HL-60 (cell line): ENCODE data around the gene FNDC3B.

Source experiments
- DNase-seq, 2 experiments: peaks; one replicate each; pipeline ENCODE4 v3.0.0-alpha.2; 2010 to 2020; ENCODE audit warnings: low read depth in 1 of 2, low spot score in 1 of 2
- H3K27ac ChIP-seq: fragments of 250-450 bp; sonication (Bioruptor Pico); replicated peaks from 2 replicates; pipeline ENCODE4 v1.5.1; 2020; ENCODE audit warnings: mild to moderate bottlenecking, moderate library complexity
- H3K27me3 ChIP-seq: fragments of 250-450 bp; sonication (Bioruptor Pico); 2 replicates; pipeline ENCODE4 v1.5.1; 2021; ENCODE audit warnings: mild to moderate bottlenecking, moderate library complexity; ENCODE audit not compliant: insufficient read depth, poor library complexity, severe bottlenecking
- H3K4me3 ChIP-seq: replicated peaks from 2 replicates; pipeline ENCODE4 v1.5.1; 2011; ENCODE audit warnings: mild to moderate bottlenecking, control low read depth, low read length; ENCODE audit not compliant: insufficient read depth
- CTCF ChIP-seq: IDR thresholded peaks from one replicate; pipeline ENCODE4 v1.5.1; 2011; ENCODE audit warnings: low read length, control low read depth, inconsistent platforms; ENCODE audit not compliant: insufficient read depth
- GABPA ChIP-seq: IDR thresholded peaks from 2 replicates; pipeline ENCODE4 v1.6.1; 2012; ENCODE audit warnings: low read depth
- POLR2AphosphoS5 ChIP-seq: IDR thresholded peaks from 2 replicates; pipeline ENCODE4 v1.6.1; 2012; ENCODE audit warnings: low read depth
- REST ChIP-seq: IDR thresholded peaks from 2 replicates; pipeline ENCODE4 v1.6.1; 2012; ENCODE audit warnings: low read depth; ENCODE audit not compliant: insufficient replicate concordance
- SPI1 ChIP-seq: IDR thresholded peaks from 2 replicates; pipeline ENCODE4 v1.6.1; 2012; ENCODE audit warnings: low read depth, mild to moderate bottlenecking, borderline replicate concordance

Gene FNDC3B

GRCh38 chr3:172174513-172175253 lies 135.3 kb downstream of the FNDC3B start:
- DNase-seq = no peak
- H3K27me3 ChIP-seq = no peaks in the 10 kb centered on the region
- H3K27ac ChIP-seq = no peak overlapping the region
- no peak for TF ChIP-seq GABPA
- no peak for TF ChIP-seq SPI1
- TF ChIP-seq CTCF = no peak
- no peak for TF ChIP-seq POLR2AphosphoS5
- no peak for TF ChIP-seq REST
- H3K4me3 ChIP-seq = no peak overlapping the region

- TF ChIP-seq REST (no peak), POLR2AphosphoS5 (no peak), SPI1 (no peak), GABPA (no peak)
- Histone ChIP-seq H3K4me3 (no peak overlapping the region), H3K27me3 (no peaks in the 10 kb centered on the region), H3K27ac (no peak overlapping the region)
- DNase-seq = no peak
Measured at GRCh38 chr3:172175254-172175599, 135.8 kb downstream of the FNDC3B start.

- Histone ChIP-seq H3K27ac (0 out of 2 replicates have a peak overlapping the region, but pooled peaks have one; percentile 19), H3K4me3 (no peak overlapping the region), H3K27me3 (no peaks in the 10 kb centered on the region)
- TF ChIP-seq SPI1 (no peak), CTCF (no peak), GABPA (no peak), REST (no peak), POLR2AphosphoS5 (no peak)
- DNase-seq = no peak
Measured at GRCh38 chr3:172176061-172176770, 136.8 kb downstream of the FNDC3B start.
